Fibroblast of the conjunctiva (primary cell): ENCODE measurements around the gene RANBP3.
"Not testable (repeated sequence)": the region's sequence is repeated elsewhere in the genome, so short reads cannot be mapped to it uniquely, and the experiment has no call there.

Experiments
- DNase-seq: peaks from one replicate; pipeline ENCODE4 v3.0.0-alpha.2; 2010; ENCODE audit warnings: low read depth

The RANBP3 gene

GRCh38 chr19:5883157-5883873 lies 94.6 kb downstream of the RANBP3 start:
- DNase-seq: not testable (repeated sequence)

- DNase-seq: no peak
Measured at GRCh38 chr19:5882421-5882968, 95.4 kb downstream of the RANBP3 start.

GRCh38 chr19:5881543-5882299 lies 96.2 kb downstream of the RANBP3 start:
- no peak for DNase-seq

DNA sequence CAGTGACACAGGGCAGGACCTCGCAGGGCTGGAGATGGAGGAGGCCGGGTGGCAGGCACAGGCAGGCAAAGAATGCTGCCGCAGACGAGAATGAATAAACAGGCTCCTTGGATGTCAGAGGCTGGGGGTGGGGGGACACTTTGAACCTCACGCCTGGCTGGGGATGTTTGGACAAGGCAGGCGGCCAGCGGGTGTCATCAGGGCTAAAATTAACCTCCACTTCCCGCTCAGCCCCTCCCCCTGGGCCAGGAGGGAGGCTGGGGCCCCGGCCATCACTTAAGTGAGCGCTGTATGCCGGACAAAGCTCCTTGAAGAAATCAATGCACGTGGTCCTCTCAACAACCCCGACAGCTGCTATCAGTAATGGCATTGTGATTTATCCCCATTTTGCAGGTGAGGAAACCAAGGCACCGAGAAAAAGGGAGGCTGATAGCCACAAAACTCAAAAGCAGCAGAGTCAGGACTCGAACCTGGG lies 97.3 kb downstream of the RANBP3 start:
- DNase-seq: no peak

GRCh38 chr19:5880196-5880595 lies 97.7 kb downstream of the RANBP3 start:
- DNase-seq: no peak

DNA sequence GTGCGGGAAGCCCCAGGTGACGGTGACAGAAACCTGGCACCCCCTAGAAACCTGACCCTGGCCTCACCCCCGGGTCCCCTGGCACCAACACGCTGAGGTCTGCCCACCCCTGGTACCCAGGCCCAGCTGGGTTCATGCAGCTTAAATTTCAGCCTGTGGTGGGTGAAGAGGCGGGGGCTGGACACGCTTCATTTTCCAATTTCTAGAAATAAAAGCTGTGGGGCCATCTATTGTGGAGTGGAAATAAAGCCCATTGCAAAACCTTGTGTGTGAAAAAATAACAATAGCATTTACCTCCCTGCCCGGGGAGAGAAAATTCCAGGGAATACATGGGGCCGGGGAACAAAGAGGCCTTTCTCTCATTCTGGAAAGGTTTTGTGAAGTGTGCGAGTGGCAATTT lies 100.1 kb downstream of the RANBP3 start:
- no peak for DNase-seq

DNA sequence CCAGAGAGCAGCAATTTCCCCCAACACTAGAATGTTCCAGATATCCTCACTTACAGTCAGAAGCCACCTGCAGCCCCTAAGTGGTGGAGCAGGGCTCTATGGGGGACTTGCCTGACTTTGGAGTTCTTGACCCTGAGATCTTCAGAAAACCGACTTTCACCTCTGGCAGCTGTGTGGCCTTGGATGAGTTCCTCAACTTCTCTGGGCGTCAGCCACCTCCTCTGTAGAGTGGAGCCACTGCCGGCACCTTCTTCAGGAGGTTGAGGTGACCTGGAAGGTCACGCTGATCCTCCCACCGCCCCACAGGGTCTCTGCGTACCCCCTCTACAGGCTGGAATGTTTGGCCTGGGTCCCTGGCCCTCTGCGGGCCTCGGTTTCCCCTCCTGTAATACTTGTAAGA lies 100.5 kb downstream of the RANBP3 start:
- DNase-seq: no peak

- DNase-seq: not testable (repeated sequence)
Measured at GRCh38 chr19:5874496-5874895, 103.4 kb downstream of the RANBP3 start.

GRCh38 chr19:5873617-5874199 lies 104.2 kb downstream of the RANBP3 start:
- no peak for DNase-seq

DNA sequence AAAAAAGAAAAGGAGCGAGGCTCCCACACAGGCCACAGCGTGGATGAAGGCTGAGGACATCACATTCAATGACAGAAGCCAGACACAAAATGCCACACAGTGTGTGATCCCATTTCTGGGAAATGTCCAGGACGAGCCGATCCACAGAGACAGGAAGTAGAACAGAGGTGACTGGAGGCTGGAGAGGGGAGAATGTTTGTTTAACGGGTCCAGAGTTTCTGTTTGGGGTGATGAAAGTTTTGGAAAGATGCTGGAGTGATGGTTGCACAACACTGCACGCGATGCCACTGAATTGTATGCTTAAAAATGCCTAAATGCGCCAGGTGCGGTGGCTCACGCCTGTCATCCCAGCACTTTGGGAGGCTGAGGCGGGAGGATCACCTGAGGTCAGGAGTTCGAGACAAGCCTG lies 107.0 kb downstream of the RANBP3 start:
- DNase-seq: no peak

DNA sequence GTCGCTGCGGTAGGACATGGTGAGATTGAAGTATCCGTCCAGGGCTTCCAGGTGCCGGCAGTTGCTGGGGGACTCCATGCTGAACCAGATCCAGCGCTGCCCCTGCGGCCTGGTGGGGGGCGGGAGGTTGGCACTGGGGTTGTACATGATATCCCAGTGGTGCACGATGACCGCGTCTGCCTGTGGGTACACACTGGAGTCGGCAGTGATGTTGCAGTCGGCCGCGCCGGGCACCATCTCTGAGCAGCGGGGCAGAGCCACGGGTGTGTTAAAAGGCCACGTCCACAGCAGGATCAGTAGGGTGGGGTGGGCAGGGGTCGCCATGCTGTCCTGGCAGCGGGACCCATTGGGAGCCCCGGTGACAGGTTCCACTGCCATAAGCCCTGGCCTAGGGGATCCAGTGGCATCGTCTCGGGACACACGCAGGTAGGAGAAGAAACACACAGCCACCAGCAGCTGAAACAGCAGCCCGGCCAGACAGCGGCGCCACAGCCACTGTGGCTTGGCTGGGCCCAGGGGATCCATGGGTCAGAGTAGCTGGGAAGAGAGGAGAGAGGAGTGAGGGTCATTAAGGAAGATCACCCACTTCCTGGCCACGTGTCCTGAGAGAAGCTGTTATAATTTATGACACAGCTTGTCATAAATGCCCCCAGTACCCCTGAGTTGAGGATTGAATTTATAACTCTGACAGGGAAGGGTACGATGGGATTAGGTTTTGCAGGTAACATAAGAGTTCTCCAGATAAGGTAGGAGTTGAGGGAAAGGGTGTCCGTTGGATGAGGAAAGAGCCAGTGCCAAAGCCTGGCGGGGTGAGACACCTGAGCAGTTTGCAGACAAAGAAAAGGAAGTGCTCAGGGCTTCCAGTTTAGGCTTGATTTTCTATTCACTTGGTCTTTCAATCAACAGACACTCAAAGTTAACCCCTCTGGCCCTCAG lies 110.5 kb downstream of the RANBP3 start:
- DNase-seq: no peak
